Smooth muscle cell (in vitro differentiated cells): ENCODE measurements around the gene ADAMTS6. TPM values are rescaled to one million over a fixed set of nuclear protein-coding genes. Genes with fewer than 3 reads are reported as not detected.

Experiments used
- DNase-seq: peaks from one replicate; lab custom pipeline; 2025; ENCODE audit not compliant: unreplicated experiment; lab: John Stamatoyannopoulos, UW
- H2AFZ ChIP-seq: fragments of 200-600 bp; sonication (generic); 2 replicates; pipeline ENCODE4 v1.6.0; 2016; ENCODE audit warnings: antibody characterized with exemption, low read depth, mild to moderate bottlenecking
- H3F3A ChIP-seq: fragments of 200-600 bp; sonication (generic); 2 replicates; pipeline ENCODE4 v1.6.0; 2017; ENCODE audit warnings: antibody characterized with exemption, low read depth
- H3K27ac ChIP-seq: fragments of 200-600 bp; sonication (generic); 2 replicates; pipeline ENCODE4 v1.5.1; 2016; ENCODE audit warnings: low read depth, mild to moderate bottlenecking
- H3K27me3 ChIP-seq: fragments of 200-600 bp; sonication (generic); 2 replicates; pipeline ENCODE4 v1.6.1; 2016; ENCODE audit warnings: low read depth, mild to moderate bottlenecking
- H3K36me3 ChIP-seq: fragments of 200-600 bp; sonication (generic); 2 replicates; pipeline ENCODE4 v1.5.1; 2016; ENCODE audit warnings: low read depth
- H3K4me1 ChIP-seq: fragments of 200-600 bp; sonication (generic); 2 replicates; pipeline ENCODE4 v1.5.1; 2016; ENCODE audit warnings: low read depth
- H3K4me2 ChIP-seq: fragments of 200-600 bp; sonication (generic); 2 replicates; pipeline ENCODE4 v1.6.0; 2016; ENCODE audit warnings: mild to moderate bottlenecking
- H3K4me3 ChIP-seq: fragments of 200-600 bp; sonication (generic); 2 replicates; pipeline ENCODE4 v1.5.1; 2016; ENCODE audit warnings: mild to moderate bottlenecking
- H3K79me2 ChIP-seq: fragments of 200-600 bp; sonication (generic); 2 replicates; pipeline ENCODE4 v1.6.0; 2016; ENCODE audit warnings: low read depth, mild to moderate bottlenecking
- H3K9ac ChIP-seq: fragments of 200-600 bp; sonication (generic); 2 replicates; pipeline ENCODE4 v1.6.0; 2016; ENCODE audit warnings: low read depth
- H3K9me3 ChIP-seq: fragments of 200-600 bp; sonication (generic); replicated peaks from 2 replicates; pipeline ENCODE4 v1.5.1; 2016; ENCODE audit warnings: low read depth
- H4K20me1 ChIP-seq: fragments of 200-600 bp; sonication (generic); 2 replicates; pipeline ENCODE4 v1.6.0; 2016; ENCODE audit warnings: low read depth
- CTCF ChIP-seq: fragments of 200-600 bp; sonication (generic); IDR thresholded peaks from 2 replicates; pipeline ENCODE4 v1.5.1; 2017; ENCODE audit warnings: borderline replicate concordance, mild to moderate bottlenecking, antibody characterized with exemption; ENCODE audit not compliant: insufficient read depth, poor library complexity, severe bottlenecking
- WGBS: methylation state at CpG from one replicate; pipeline ENCODE4 v1.1.7; 2016; ENCODE audit warnings: low lambda C conversion rate; 5-methylcytosine and 5-hydroxymethylcytosine counted together
- polyA plus RNA-seq: library from polyadenylated mRNA; unstranded; fragments of >200 nt; fragmentation: Nextera tagmentation; extraction: Ambion mirVana; gene quantifications from 2 replicates; pipeline ENCODE4 v1.2.1, GENCODE V29; 2016
- total RNA-seq: library from RNA; depleted of rRNA; stranded (reverse); fragments of >200 nt; gene quantifications from 2 replicates; pipeline ENCODE4 v1.2.3, GENCODE V29; 2014

Gene ADAMTS6
- total and polyA plus RNA-seq, 2 experiments from 2014 or later: 5.9 to 111 TPM

GRCh38 chr5:65292196-65292595 lies 189.5 kb downstream of the ADAMTS6 start:
- Histone ChIP-seq H3K27ac (no peak overlapping the region), H4K20me1 (no peaks in the 10 kb centered on the region), H2AFZ (no peak overlapping the region), H3K9ac (no peak overlapping the region), H3K27me3 (no peaks in the 10 kb centered on the region), H3K4me1 (no peaks in the 10 kb centered on the region), H3K9me3 (no peaks in the 10 kb centered on the region), H3K79me2 (no peaks in the 10 kb centered on the region), H3K4me3 (no peak overlapping the region), H3K4me2 (no peak overlapping the region), H3K36me3 (no peaks in the 10 kb centered on the region), H3F3A (no peaks in the 10 kb centered on the region)
- no peak for DNase-seq
- TF ChIP-seq CTCF: no peak

- H3K4me3 ChIP-seq: no peak overlapping the region
- no peak overlapping the region for H3K4me2 ChIP-seq
- no peaks in the 10 kb centered on the region for H3K36me3 ChIP-seq
- H3F3A ChIP-seq: no peaks in the 10 kb centered on the region
- H3K9ac ChIP-seq: no peak overlapping the region
- no peaks in the 10 kb centered on the region for H3K27me3 ChIP-seq
- no peak for DNase-seq
- H3K79me2 ChIP-seq: no peaks in the 10 kb centered on the region
- no peaks in the 10 kb centered on the region for H4K20me1 ChIP-seq
- no peak overlapping the region for H3K27ac ChIP-seq
- no peak overlapping the region for H2AFZ ChIP-seq
- no peaks in the 10 kb centered on the region for H3K9me3 ChIP-seq
- 97% methylated on average over 1 of the region's 1 CpG for whole genome bisulfite sequencing
- H3K4me1 ChIP-seq: no peaks in the 10 kb centered on the region
- no peak for TF ChIP-seq CTCF
Observed at GRCh38 chr5:65290677-65291076, 191.0 kb downstream of the ADAMTS6 start.

- Histone ChIP-seq H3K36me3 (no peaks in the 10 kb centered on the region), H3K4me3 (no peak overlapping the region), H3K27me3 (no peaks in the 10 kb centered on the region), H2AFZ (no peak overlapping the region), H3K9me3 (no peaks in the 10 kb centered on the region), H3K27ac (no peak overlapping the region), H3F3A (no peaks in the 10 kb centered on the region), H3K4me2 (no peak overlapping the region), H4K20me1 (no peaks in the 10 kb centered on the region), H3K9ac (no peak overlapping the region), H3K79me2 (no peaks in the 10 kb centered on the region), H3K4me1 (no peaks in the 10 kb centered on the region)
- whole genome bisulfite sequencing: 96% methylated on average over 2 of the region's 2 CpGs
- no peak for DNase-seq
- no peak for TF ChIP-seq CTCF
Observed at GRCh38 chr5:65288657-65289056, 193.1 kb downstream of the ADAMTS6 start.

- no peak for DNase-seq
- H3K27me3 ChIP-seq: no peaks in the 10 kb centered on the region
- H3K4me3 ChIP-seq: no peak overlapping the region
- H3F3A ChIP-seq: no peaks in the 10 kb centered on the region
- no peak overlapping the region for H3K4me2 ChIP-seq
- 97% methylated on average over 2 of the region's 2 CpGs for WGBS
- H3K4me1 ChIP-seq: no peaks in the 10 kb centered on the region
- H2AFZ ChIP-seq: no peak overlapping the region
- no peaks in the 10 kb centered on the region for H4K20me1 ChIP-seq
- no peaks in the 10 kb centered on the region for H3K36me3 ChIP-seq
- H3K9me3 ChIP-seq: no peaks in the 10 kb centered on the region
- H3K27ac ChIP-seq: no peak overlapping the region
- no peaks in the 10 kb centered on the region for H3K79me2 ChIP-seq
- H3K9ac ChIP-seq: no peak overlapping the region
- TF ChIP-seq CTCF: no peak
Observed at GRCh38 chr5:65279603-65280002, 202.1 kb downstream of the ADAMTS6 start.
